K562 (cell line): Measurements from ENCODE around the gene RINT1. TPM values are rescaled to one million over a fixed set of nuclear protein-coding genes. Genes with fewer than 3 reads are reported as not detected.

Experiments used
- AFF1 ChIP-seq, 2 experiments: fragments of 450-650 bp; IDR thresholded peaks; 2 replicates each; pipeline ENCODE4 v1.6.1; 2018; ENCODE audit warnings: mild to moderate bottlenecking in 2 of 2, low read depth in 1 of 2; ENCODE audit not compliant: partially characterized antibody in 2 of 2
- CREB1 ChIP-seq, 2 experiments: sonication (generic) in 1 of 2; formaldehyde crosslinking in 1 of 2; IDR thresholded peaks; 2 replicates each; pipeline versions ENCODE4 v1.6.1 to v1.8.0; 2012 to 2022; ENCODE audit warnings: inconsistent platforms in 1 of 2, mild to moderate bottlenecking in 1 of 2, missing genetic modification reagents in 1 of 2, moderate library complexity in 1 of 2
- CREB3L1 ChIP-seq: fragments of 450-650 bp; IDR thresholded peaks from 2 replicates; pipeline ENCODE4 v1.6.1; 2014; ENCODE audit warnings: low read depth, mild to moderate bottlenecking, moderate library complexity, borderline replicate concordance
- E2F6 ChIP-seq, 2 experiments: IDR thresholded peaks; 2 replicates each; pipeline ENCODE4 v1.6.1; 2011; ENCODE audit warnings: borderline replicate concordance in 1 of 2, control low read depth in 1 of 2, low read depth in 1 of 2, low read length in 1 of 2, mild to moderate bottlenecking in 1 of 2, mixed read lengths in 1 of 2, moderate library complexity in 1 of 2; ENCODE audit not compliant: insufficient read depth in 1 of 2, insufficient read length in 1 of 2, poor library complexity in 1 of 2, severe bottlenecking in 1 of 2; ENCODE audit errors: extremely low read depth in 1 of 2
- FOXJ2 ChIP-seq: fragments of 200-800 bp; sonication (Bioruptor generic); IDR thresholded peaks from 2 replicates; pipeline ENCODE4 v1.6.1; 2016; ENCODE audit warnings: missing genetic modification characterization, missing compliant biosample characterization
- HDAC8 ChIP-seq: fragments of 450-650 bp; IDR thresholded peaks from 2 replicates; pipeline ENCODE4 v1.6.1; 2016; ENCODE audit warnings: mild to moderate bottlenecking, missing genetic modification characterization, moderate library complexity, missing compliant biosample characterization
- IRF2 ChIP-seq: sonication (generic); formaldehyde crosslinking; IDR thresholded peaks from 2 replicates; pipeline ENCODE4 v1.8.1; 2022; ENCODE audit warnings: mild to moderate bottlenecking, missing genetic modification reagents
- L3MBTL2 ChIP-seq: fragments of 450-650 bp; IDR thresholded peaks from 2 replicates; pipeline ENCODE4 v1.6.1; 2016; ENCODE audit warnings: mild to moderate bottlenecking, moderate library complexity
- POLR2G ChIP-seq: fragments of 200-400 bp; formaldehyde crosslinking; IDR thresholded peaks from 2 replicates; pipeline ENCODE4 v1.6.1; 2017; ENCODE audit warnings: low read depth, mild to moderate bottlenecking, antibody characterized with exemption, low read length, moderate library complexity
- RB1 ChIP-seq: fragments of 450-650 bp; IDR thresholded peaks from 2 replicates; pipeline ENCODE4 v1.6.1; 2017; ENCODE audit warnings: low read depth, mild to moderate bottlenecking
- SNRNP70 ChIP-seq: fragments of 200-400 bp; formaldehyde crosslinking; optimal IDR thresholded peaks from 2 replicates; pipeline ENCODE3; 2017; ENCODE audit warnings: low read depth, low read length
- SRSF3 ChIP-seq: fragments of 200-400 bp; formaldehyde crosslinking; IDR thresholded peaks from 2 replicates; pipeline ENCODE4 v1.6.1; 2016; ENCODE audit warnings: mild to moderate bottlenecking, low read length, moderate library complexity; ENCODE audit not compliant: insufficient read depth
- YBX1 ChIP-seq: fragments of 450-650 bp; IDR thresholded peaks from 2 replicates; pipeline ENCODE4 v1.7.1; 2016; ENCODE audit warnings: mild to moderate bottlenecking
- ZBTB43 ChIP-seq: sonication (generic); formaldehyde crosslinking; IDR thresholded peaks from 2 replicates; pipeline ENCODE4 v1.8.0; 2023; ENCODE audit warnings: mild to moderate bottlenecking, missing genetic modification reagents
- ZKSCAN1 ChIP-seq: fragments of 150-350 bp; IDR thresholded peaks from 2 replicates; pipeline ENCODE4 v1.6.1; 2016; ENCODE audit warnings: low read depth, low read length
- ZNF511 ChIP-seq: sonication (generic); formaldehyde crosslinking; IDR thresholded peaks from 2 replicates; pipeline ENCODE4 v1.8.0; 2022; ENCODE audit warnings: mild to moderate bottlenecking, missing genetic modification reagents
- polyA plus RNA-seq, 8 experiments: library from polyadenylated mRNA; depleted of rRNA in 4 of 8; stranded (reverse) in 5 of 8; unstranded in 3 of 8; fragments of >200 nt; fragmentation: Nextera tagmentation in 2 of 8; fragmentation: Illumina TruSeq in 1 of 8; extraction: Ambion mirVana in 2 of 8; extraction: Trizol in 1 of 8; gene quantifications; 2 replicates each; pipeline versions ENCODE4 v1.2.1 to v1.2.3, GENCODE V29; 2011 to 2014; ENCODE audit warnings: inconsistent platforms in 1 of 8, missing spikeins in 1 of 8
- total RNA-seq, 7 experiments: library from RNA; depleted of rRNA in 6 of 7; stranded (reverse); fragments of >200 nt in 6 of 7; fragmentation: Illumina TruSeq in 2 of 7; extraction: Trizol in 2 of 7; gene quantifications; 2 replicates each; pipeline versions ENCODE4 v1.2.1 to v1.2.3, GENCODE V29; 2011 to 2021; ENCODE audit warnings: low replicate concordance in 1 of 7

RINT1 gene
- total and polyA plus RNA-seq, 9 of the 15 experiments (the other 6 are each of a cell fraction or from before 2014, with no cell fraction given), result 21.3 to 74.3 (median 27.4) TPM

- TF ChIP-seq L3MBTL2, result peak; percentile 85
- TF ChIP-seq SRSF3, result 0 out of 2 replicates have a peak, but pooled peaks have one; percentile 41
- TF ChIP-seq AFF1 (IDR thresholded peaks at IDR 0.05; ENCODE audit: low read depth in 1 of 2, partially characterized antibody in 2 of 2), result no peak
- TF ChIP-seq POLR2G, result no peak
- no peak for TF ChIP-seq SNRNP70
- peak; percentile 87; the same call in 1 of the 2 replicates for TF ChIP-seq ZBTB43 (CRISPR knock-in tag)
- peak; percentile 27; the same call in 1 of the 2 replicates for TF ChIP-seq CREB1 (IDR thresholded peaks at IDR 0.05)
- TF ChIP-seq CREB1 (CRISPR knock-in tag; IDR thresholded peaks at IDR 0.05), result peak; percentile 51; the same call in 1 of the 2 replicates
- peak; percentile 93 to 94 for TF ChIP-seq E2F6 (IDR thresholded peaks at IDR 0.05; ENCODE audit: borderline replicate concordance in 1 of 2, extremely low read depth in 1 of 2, insufficient read depth in 1 of 2, insufficient read length in 1 of 2, low read depth in 1 of 2, low read length in 1 of 2, poor library complexity in 1 of 2, severe bottlenecking in 1 of 2)
- TF ChIP-seq HDAC8 (tag), result no peak
- no peak for TF ChIP-seq FOXJ2 (tag)
- peak; percentile 43; the same call in 1 of the 2 replicates for TF ChIP-seq ZKSCAN1
- TF ChIP-seq YBX1, result no peak
- TF ChIP-seq CREB3L1, result peak; percentile 60
- TF ChIP-seq ZNF511 (CRISPR knock-in tag), result peak; percentile 97
- TF ChIP-seq RB1, result 0 out of 2 replicates have a peak, but pooled peaks have one; percentile 26
- TF ChIP-seq IRF2 (CRISPR knock-in tag), result peak; percentile 85
Measured at GRCh38 chr7:105521027-105521716, 10.8 kb upstream of the RINT1 start (continued).
